Measurements from ENCODE around the gene CCDC18. TPM values are rescaled to one million over a fixed set of nuclear protein-coding genes. Genes with fewer than 3 reads are reported as not detected.

The CCDC18 gene
- total RNA-seq, 4 donors from 2014 or later, result 0.81 to 4.7 (median 2.4) TPM

DNA sequence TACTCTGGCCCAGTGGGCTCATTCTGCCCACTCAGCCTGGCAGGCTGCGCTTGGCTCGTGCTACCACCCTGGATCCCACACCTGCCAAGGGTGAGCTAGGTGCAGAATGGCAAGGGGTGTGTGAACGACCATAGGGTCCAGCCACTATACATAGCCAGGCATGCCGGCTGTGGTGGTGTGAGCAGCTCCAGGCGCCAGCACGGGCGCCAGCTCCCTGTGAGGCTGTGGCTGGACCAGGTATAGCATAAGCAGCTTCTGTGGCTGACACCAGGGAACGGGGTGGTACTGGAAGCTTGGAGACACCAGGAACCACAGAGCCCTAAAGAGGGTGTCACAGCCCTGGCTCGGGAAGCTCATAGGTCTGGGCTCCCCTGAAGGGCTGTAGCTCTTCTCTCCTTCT is 18.6 kb downstream of the CCDC18 start:
- Histone ChIP-seq H3K27me3 (no peaks in the 10 kb centered on the region), H3K4me3 (no peak overlapping the region), H3K4me1 (no peaks in the 10 kb centered on the region), H3K9me3 (no peaks in the 10 kb centered on the region), H3K36me3 (peaks cover 0 to 6% of the 10 kb centered on the region in 2 donors), H3K27ac (no peak overlapping the region)
- WGBS, 2 donors (ENCODE audit: low coverage in 1 of 2), result 100% methylated on average over 1 to 4 of the region's 9 CpGs
- TF ChIP-seq EP300 (IDR thresholded peaks at IDR 0.05) (no peak), POLR2AphosphoS5 (IDR thresholded peaks at IDR 0.05) (no peak), POLR2A (IDR thresholded peaks at IDR 0.05) (no peak)
- TF ChIP-seq, protein P1, sequence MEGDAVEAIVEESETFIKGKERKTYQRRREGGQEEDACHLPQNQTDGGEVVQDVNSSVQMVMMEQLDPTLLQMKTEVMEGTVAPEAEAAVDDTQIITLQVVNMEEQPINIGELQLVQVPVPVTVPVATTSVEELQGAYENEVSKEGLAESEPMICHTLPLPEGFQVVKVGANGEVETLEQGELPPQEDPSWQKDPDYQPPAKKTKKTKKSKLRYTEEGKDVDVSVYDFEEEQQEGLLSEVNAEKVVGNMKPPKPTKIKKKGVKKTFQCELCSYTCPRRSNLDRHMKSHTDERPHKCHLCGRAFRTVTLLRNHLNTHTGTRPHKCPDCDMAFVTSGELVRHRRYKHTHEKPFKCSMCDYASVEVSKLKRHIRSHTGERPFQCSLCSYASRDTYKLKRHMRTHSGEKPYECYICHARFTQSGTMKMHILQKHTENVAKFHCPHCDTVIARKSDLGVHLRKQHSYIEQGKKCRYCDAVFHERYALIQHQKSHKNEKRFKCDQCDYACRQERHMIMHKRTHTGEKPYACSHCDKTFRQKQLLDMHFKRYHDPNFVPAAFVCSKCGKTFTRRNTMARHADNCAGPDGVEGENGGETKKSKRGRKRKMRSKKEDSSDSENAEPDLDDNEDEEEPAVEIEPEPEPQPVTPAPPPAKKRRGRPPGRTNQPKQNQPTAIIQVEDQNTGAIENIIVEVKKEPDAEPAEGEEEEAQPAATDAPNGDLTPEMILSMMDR (IDR thresholded peaks at IDR 0.05), result no peak
- no peak for ATAC-seq

DNA sequence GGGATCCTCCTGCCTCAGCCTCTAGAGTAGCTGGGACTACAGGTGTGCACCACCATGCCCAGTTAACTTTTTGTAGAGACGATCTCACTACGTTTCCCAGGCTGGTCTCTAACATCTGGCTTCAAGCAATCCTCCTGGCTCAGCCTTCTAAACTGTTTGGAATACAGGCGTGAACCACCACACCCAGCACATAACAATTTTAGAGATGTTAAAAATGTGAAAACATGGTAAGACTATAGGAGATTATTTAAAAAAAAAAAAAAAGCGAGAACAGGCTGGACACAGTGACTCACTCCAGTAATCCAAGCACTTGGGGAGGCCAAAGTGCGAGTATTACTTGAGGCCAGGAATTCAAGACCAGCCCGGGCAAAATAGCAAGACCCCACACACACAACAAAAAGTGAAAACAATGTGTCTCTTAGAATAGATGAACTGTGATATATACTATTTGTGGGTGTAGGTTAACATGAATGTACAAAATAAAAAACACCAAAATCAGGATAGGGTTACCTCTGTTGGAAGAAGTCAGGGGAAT is 19.6 kb downstream of the CCDC18 start:
- ATAC-seq, result no peak
- WGBS, 2 donors (ENCODE audit: low coverage in 1 of 2), result 96 to 100% methylated on average over 1 to 5 of the region's 6 CpGs

DNA sequence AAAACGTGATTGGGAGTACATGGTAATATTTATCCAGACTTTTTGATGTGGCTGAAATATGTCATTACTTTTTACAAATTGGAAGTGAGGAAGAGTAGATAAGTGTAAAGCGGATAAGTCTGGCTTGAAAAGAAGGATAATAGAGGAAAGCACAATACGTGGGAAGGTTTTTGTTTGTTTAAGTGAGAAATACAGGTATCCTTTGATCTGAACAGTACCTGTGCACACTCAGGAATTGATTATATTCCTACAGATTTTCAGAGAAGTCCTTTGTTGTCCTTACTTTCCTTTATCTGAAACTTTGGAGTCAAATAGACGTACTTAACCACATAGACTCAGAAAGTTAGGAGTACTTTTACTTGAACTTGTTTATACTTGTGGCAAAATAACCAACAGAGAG is 20.2 kb downstream of the CCDC18 start:
- 81 to 89% methylated on average over 4 of the region's 4 CpGs for WGBS, 2 donors (ENCODE audit: low coverage in 1 of 2)
- Histone ChIP-seq H3K4me1 (no peaks in the 10 kb centered on the region), H3K4me3 (no peak overlapping the region), H3K27me3 (no peaks in the 10 kb centered on the region), H3K27ac (no peak overlapping the region), H3K9me3 (no peaks in the 10 kb centered on the region), H3K36me3 (peaks cover 0 to 6% of the 10 kb centered on the region in 2 donors)
- TF ChIP-seq POLR2A (IDR thresholded peaks at IDR 0.05) (no peak), POLR2AphosphoS5 (IDR thresholded peaks at IDR 0.05) (no peak), EP300 (IDR thresholded peaks at IDR 0.05) (no peak)
- TF ChIP-seq, protein P1 (IDR thresholded peaks at IDR 0.05), result no peak
- ATAC-seq, result no peak

More for the DNA sequence above, 19.6 kb downstream of the CCDC18 start:
- no peak overlapping the region for H3K4me3 ChIP-seq
- H3K4me1 ChIP-seq, result no peaks in the 10 kb centered on the region
- TF ChIP-seq POLR2AphosphoS5 (IDR thresholded peaks at IDR 0.05), result no peak
- TF ChIP-seq EP300 (IDR thresholded peaks at IDR 0.05), result no peak
- TF ChIP-seq, protein P1 (IDR thresholded peaks at IDR 0.05), result no peak
- no peak for TF ChIP-seq POLR2A (IDR thresholded peaks at IDR 0.05)
- no peaks in the 10 kb centered on the region for H3K9me3 ChIP-seq
- H3K27me3 ChIP-seq, result no peaks in the 10 kb centered on the region
- no peak overlapping the region for H3K27ac ChIP-seq
- H3K36me3 ChIP-seq, result peaks cover 0 to 6% of the 10 kb centered on the region in 2 donors

DNA sequence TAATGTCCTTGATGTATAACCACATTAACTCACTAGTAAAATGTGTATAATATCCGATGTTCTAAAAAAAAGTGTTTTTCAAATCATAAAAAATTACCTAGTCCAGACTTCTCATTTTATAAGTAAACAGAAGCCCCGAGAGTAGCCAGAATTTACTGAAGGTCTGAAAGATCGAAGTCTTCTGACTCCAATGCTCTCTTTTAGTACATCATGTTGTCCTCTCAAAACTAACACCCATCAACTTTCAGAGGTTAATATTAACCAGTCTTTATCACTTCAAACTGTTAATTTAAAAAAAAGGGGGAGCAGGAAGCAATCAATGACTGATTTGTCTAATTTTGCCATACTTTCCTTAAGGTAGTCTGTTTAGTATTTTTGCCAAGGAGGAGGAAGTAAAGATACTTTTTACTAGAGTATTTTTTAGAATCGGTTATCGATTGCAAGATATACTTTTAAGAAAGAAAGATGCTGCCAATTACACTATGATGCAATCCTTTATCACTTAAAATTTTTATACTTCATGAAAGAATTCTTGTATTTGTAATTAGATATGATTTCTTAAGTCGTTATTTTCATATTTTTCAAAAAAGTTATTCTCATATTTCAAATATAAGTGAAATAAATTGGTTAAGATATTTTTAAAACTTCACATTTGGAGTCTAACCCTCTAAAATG is 25.5 kb downstream of the CCDC18 start:
- no peaks in the 10 kb centered on the region for H3K4me1 ChIP-seq
- H3K27ac ChIP-seq, result no peak overlapping the region
- H3K9me3 ChIP-seq, result no peaks in the 10 kb centered on the region
- ATAC-seq, result no peak
- peaks cover 0 to 6% of the 10 kb centered on the region in 2 donors for H3K36me3 ChIP-seq
- H3K4me3 ChIP-seq, result no peak overlapping the region
- WGBS, 2 donors (ENCODE audit: low coverage in 1 of 2), result 87 to 88% methylated on average over 6 of the region's 6 CpGs
- TF ChIP-seq EP300 (IDR thresholded peaks at IDR 0.05) (no peak), POLR2A (IDR thresholded peaks at IDR 0.05) (no peak), POLR2AphosphoS5 (IDR thresholded peaks at IDR 0.05) (no peak)
- TF ChIP-seq, protein P1 (IDR thresholded peaks at IDR 0.05), result no peak
- no peaks in the 10 kb centered on the region for H3K27me3 ChIP-seq

DNA sequence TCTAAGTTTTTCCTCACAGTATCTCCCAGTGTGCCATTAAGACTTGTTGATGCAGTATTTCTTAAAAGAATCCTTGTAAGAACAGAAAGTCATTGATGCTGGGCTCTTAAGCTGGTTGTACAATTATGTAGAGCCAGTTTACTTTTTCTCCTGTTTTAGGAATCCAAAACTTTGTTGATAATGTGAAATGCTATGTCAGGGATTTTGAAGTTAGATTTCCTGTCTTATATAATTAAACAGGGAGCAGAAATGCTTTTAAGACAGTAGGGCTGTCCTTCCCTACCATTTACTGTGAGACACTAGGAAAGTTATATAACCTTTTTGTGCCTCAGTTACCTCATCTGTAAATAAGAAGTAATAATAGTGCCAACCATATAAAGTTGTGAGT is 26.0 kb downstream of the CCDC18 start:
- Histone ChIP-seq H3K27ac (no peak overlapping the region), H3K4me3 (no peak overlapping the region), H3K4me1 (no peaks in the 10 kb centered on the region), H3K9me3 (no peaks in the 10 kb centered on the region), H3K27me3 (no peaks in the 10 kb centered on the region), H3K36me3 (peaks cover 0 to 6% of the 10 kb centered on the region in 2 donors)
- no peak for ATAC-seq
- TF ChIP-seq POLR2A (IDR thresholded peaks at IDR 0.05), result no peak
- TF ChIP-seq, protein P1 (IDR thresholded peaks at IDR 0.05), result no peak
- no peak for TF ChIP-seq POLR2AphosphoS5 (IDR thresholded peaks at IDR 0.05)
- TF ChIP-seq EP300 (IDR thresholded peaks at IDR 0.05), result no peak
